DOHH2 (cell line): Measurements from ENCODE around the gene FAM118A.

Source experiments
- EZH2phosphoT487 ChIP-seq: fragments of 200-600 bp; sonication (generic); IDR thresholded peaks from 2 replicates; pipeline ENCODE4 v1.6.1; 2017; ENCODE audit warnings: borderline replicate concordance, mild to moderate bottlenecking, antibody characterized with exemption, low read length, moderate library complexity, mixed read lengths
- TF ChIP-seq, protein P1 (sequence below): fragments of 200-600 bp; sonication (generic); IDR thresholded peaks from one replicate; pipeline ENCODE4 v1.5.1; 2014; ENCODE audit warnings: antibody characterized with exemption, mild to moderate bottlenecking, low read depth, low read length; ENCODE audit not compliant: poor library complexity, severe bottlenecking

DNA sequence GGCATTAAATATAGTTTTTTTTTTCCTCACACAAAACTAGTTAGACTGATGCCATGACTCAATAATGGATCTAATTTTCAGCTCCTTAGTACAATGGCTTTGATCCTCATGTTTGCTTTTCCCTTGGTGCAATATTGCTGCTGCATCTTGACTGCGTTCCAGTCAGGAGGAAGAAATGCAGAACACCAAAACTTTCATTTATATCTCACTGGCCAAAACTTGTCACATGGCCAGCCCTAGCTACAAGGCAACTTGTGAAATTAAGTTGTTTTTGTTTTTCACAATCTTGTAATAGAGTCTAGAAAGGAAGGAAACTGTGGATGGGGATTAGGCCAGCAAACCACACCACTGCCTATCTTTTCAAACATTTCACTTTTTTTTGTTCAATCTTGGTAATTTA lies 67.0 kb downstream of the FAM118A start:
- TF ChIP-seq, protein P1, sequence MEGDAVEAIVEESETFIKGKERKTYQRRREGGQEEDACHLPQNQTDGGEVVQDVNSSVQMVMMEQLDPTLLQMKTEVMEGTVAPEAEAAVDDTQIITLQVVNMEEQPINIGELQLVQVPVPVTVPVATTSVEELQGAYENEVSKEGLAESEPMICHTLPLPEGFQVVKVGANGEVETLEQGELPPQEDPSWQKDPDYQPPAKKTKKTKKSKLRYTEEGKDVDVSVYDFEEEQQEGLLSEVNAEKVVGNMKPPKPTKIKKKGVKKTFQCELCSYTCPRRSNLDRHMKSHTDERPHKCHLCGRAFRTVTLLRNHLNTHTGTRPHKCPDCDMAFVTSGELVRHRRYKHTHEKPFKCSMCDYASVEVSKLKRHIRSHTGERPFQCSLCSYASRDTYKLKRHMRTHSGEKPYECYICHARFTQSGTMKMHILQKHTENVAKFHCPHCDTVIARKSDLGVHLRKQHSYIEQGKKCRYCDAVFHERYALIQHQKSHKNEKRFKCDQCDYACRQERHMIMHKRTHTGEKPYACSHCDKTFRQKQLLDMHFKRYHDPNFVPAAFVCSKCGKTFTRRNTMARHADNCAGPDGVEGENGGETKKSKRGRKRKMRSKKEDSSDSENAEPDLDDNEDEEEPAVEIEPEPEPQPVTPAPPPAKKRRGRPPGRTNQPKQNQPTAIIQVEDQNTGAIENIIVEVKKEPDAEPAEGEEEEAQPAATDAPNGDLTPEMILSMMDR, result no peak
- TF ChIP-seq EZH2phosphoT487, result no peak
